IPS-18c (cell line): ENCODE results near the gene ACOT7.
"Not testable (repeated sequence)": the region's sequence is repeated elsewhere in the genome, so short reads cannot be mapped to it uniquely, and the experiment has no call there.

Experiments
- H3K4me3 ChIP-seq: 2 replicates; pipeline ENCODE4 v1.7.0; 2013; ENCODE audit warnings: low read depth, mild to moderate bottlenecking, low read length, moderate library complexity; ENCODE audit not compliant: insufficient read depth
- H3K9me3 ChIP-seq: one replicate; pipeline ENCODE4 v1.6.1; 2013; ENCODE audit warnings: mild to moderate bottlenecking, low read length, moderate library complexity; ENCODE audit not compliant: control insufficient read depth, insufficient read depth

Gene ACOT7

DNA sequence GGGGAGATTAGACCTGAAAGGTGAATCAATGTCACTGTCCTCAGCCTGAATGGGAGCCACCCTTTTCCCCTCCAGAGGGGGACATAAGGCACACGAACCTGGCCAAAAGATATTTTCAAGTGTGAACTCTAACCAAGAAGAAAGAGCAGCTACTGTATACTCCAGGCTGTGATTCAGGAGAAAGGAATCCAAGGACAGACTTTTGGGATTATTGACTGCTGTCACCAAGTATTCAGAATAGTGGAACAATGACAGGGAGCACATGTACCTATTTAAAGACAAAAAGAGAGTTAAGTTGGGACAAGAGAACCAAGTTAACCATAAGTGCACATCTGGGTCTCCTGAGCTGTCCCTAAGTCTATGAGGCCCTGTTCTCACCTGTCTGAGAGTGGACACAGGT is 160.2 kb downstream of the ACOT7 start:
- Histone ChIP-seq H3K9me3 (peaks cover 3% of the 10 kb centered on the region), H3K4me3 (no peak overlapping the region)

DNA sequence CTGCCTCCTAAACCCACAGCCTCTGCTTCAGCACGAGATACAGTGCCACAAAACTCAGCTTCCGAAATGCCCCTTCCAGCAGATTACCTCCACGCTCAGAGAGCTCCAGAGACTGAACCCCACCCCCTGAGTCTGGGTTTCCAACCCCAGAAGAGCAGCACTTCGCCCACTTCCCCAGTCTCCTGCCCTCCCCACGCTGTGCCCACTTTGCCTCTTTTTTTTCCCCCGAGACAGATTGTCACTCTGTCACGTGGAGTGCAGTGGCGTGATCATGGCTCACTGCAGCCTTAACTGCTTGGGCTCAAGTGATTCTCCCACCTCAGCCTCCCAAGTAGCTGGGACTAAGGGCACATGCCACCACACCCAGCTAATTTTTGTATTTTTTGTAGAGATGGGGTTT is 167.9 kb downstream of the ACOT7 start:
- Histone ChIP-seq H3K4me3 (no peak overlapping the region), H3K9me3 (no peaks in the 10 kb centered on the region)

DNA sequence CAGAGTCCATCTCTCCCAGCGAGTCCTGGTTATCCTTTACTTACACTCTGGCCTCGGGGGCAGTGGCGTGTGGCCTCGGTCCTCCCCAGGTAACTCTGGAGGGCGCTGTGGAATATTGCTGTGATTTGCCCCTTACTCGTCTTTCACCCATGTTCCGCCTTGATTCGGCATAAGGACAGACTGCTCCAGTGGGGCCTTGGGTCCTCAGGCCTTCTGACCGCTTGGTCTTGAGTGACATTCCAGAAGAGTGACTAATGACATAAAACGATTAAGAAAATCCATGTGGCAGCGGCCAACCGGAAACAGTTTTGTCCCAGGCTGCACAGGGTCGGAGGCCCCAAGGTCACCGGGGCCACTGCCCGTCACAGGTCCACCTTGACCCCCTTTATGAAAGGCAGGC is 168.8 kb downstream of the ACOT7 start:
- Histone ChIP-seq H3K9me3 (no peaks in the 10 kb centered on the region), H3K4me3 (no peak overlapping the region)

DNA sequence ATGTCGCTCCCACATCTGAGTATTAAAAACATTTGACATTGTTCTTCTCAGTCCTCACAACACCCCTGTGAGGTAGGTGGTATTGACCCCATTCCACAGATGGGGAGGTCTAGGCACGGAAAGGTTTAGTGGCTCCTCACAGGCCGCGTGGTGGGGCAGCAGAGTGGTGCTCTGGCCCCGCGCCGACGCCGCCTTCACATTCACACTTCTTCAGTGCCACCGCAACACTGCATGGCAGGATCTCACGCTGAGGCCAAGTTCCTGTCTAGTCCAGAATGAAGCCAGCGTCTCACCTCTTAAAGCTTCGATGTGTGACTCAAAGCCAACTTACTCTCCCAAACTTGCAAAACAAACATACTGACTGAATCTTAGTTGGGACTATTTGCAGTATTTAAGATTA is 169.9 kb downstream of the ACOT7 start:
- Histone ChIP-seq H3K4me3 (no peak overlapping the region), H3K9me3 (no peaks in the 10 kb centered on the region)

DNA sequence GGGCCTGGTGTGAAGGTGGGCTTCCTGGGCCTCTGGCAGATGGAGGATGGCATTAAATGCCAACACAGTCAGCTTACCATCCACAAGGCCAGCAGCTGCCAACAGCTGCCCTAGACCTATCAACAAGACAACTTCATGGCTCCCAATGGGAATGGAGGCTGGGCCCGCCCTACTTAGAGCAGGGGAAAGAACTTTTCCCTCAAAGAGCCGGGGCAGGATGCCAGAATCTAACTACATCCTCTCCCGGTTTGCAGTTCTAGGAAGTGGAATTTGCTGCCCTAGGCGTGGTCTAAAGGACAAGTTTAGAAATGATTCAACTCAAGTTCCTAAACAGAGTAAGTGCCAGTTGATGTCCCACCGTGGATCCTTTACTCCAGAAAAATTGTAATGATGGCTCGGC is 170.9 kb downstream of the ACOT7 start:
- H3K4me3 ChIP-seq, result no peak overlapping the region
- H3K9me3 ChIP-seq, result no peaks in the 10 kb centered on the region

DNA sequence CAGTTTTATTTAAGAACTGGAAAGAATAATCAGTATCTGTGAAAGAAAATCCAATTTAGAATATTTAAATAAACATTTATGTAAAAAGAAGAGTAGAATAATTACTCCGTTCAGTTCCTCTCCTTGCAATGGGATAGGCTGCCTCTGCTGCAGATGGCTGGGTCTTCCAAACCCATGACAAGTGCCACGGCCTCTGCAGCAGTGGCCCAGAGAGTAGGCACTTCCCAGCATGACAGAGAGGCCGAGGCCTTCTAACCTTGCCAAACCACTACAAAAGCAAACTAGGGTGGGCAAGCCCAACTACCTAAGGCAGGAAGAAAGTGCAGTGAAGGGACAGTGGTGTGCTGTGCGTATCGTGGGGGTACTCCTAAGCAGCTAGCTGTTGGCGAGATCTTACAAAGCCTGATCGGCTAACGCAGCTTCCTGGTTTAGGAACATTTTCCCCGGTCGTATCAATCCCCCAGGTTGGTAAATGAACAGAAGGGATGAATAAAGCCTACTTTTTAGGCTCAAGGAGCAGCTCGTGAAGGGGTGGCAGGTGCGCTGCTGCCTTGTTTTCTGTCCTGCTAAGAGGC is 172.3 kb downstream of the ACOT7 start:
- peaks cover 2% of the 10 kb centered on the region for H3K9me3 ChIP-seq
- H3K4me3 ChIP-seq, result no peak overlapping the region

DNA sequence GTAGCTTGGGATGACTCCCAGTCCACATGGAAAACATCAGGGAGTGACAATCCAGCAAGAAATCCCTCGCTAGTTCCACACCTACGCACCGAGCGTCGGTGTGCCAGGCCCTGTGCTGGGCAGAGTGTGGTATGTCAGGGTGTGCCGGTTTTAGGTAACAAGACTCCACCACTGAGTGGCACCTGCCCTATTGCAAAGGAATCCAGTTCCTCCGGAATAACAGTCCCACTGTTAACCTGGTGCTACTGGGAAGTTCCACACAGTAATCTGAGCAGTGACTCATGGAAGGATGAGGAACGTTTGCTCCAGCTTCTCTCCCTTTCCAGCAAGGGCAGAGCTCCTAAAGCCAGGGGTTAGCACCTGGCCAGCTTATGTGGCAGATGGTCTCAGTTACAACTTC is 173.3 kb downstream of the ACOT7 start:
- Histone ChIP-seq H3K9me3 (peaks cover 2% of the 10 kb centered on the region), H3K4me3 (no peak overlapping the region)

DNA sequence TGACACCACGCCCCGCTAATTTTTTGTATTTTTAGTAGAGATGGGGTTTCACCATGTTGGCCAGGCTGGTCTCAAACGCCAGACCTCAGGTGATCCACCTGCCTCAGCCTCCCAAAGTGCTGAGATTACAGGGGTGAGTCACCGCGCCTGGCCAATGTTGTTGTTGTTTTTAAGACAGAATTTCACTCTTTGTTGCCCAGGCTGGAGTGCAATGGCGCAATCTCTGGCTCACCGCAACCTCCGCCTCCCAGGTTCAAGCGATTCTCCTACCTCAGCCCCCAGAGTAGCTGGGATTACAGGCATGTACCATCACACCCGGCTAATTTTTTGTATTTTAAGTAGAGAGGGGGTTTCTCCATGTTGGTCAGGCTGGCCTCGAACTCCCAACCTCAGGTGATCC is 173.9 kb downstream of the ACOT7 start:
- not testable (repeated sequence) for H3K9me3 ChIP-seq, H3K4me3 ChIP-seq

DNA sequence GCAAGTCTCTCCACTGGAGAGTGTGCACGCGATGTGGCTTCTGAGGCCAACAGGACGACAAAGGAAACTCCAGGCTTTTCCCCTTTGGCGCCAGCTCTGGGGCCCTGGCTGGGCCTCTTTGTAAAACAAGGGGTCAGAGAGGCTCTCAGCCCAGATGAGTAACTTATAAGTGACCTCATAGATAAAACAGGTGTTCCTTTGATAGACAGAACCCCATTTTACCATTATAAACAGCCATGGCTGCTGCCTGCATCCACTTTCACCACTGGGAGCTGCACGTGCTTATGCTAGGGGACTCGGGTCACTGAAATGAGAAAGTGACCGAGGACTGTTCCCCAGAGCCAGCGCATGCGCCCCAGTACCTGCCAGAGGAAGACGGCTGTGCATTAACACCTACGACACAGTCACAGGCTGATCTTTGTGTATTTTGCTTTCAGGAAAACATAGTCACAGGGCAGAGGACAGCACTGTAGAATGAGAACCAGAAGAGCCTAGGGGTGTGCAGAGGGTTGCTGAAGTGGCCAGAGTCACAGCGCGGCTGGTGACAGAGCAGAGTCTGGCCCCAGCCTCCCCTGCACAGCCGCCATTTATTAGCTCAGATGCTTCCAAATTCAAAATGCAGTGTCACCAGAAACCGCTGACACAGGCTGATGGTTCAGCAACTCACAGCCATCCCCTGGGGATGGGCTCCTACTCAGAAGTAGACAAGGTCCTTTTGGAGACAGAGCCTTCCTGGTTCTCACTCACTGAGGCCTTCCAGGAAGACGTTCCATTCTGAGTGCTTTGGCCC is 175.0 kb downstream of the ACOT7 start:
- Histone ChIP-seq H3K4me3 (no peak overlapping the region), H3K9me3 (peaks cover 2% of the 10 kb centered on the region)
